GM18499 (cell line): ENCODE results near the gene SLC47A1.
"Not testable (repeated sequence)": the region's sequence is repeated elsewhere in the genome, so short reads cannot be mapped to it uniquely, and the experiment has no call there.

Experiments used
- ATAC-seq: cut with Tn5 transposase; IDR thresholded peaks from one replicate; pipeline ENCODE4 v1.9.1; 2021; ENCODE audit warnings: moderate number of reproducible peaks; ENCODE audit not compliant: insufficient read depth, unreplicated experiment

The SLC47A1 gene

GRCh38 chr17:19533718-19534561 lies at the start of gene SLC47A1:
TSS of gene SLC47A1 (plus strand) at chr17:19533854. CDS start at chr17:19533940, 86 bp downstream.
- ATAC-seq, result no peak

- no peak for ATAC-seq
Measured at GRCh38 chr17:19485800-19486340, 47.8 kb upstream of the SLC47A1 start.

GRCh38 chr17:19486351-19487023 lies 47.2 kb upstream of the SLC47A1 start:
- no peak for ATAC-seq

GRCh38 chr17:19487024-19487600 lies 46.5 kb upstream of the SLC47A1 start:
- no peak for ATAC-seq

- no peak for ATAC-seq
Measured at GRCh38 chr17:19492141-19492540, 41.5 kb upstream of the SLC47A1 start.

- ATAC-seq, result no peak
Measured at GRCh38 chr17:19494961-19495806, 38.5 kb upstream of the SLC47A1 start.

GRCh38 chr17:19495828-19496528 lies 37.7 kb upstream of the SLC47A1 start:
- no peak for ATAC-seq

- ATAC-seq, result no peak
Measured at GRCh38 chr17:19497624-19498023, 36.0 kb upstream of the SLC47A1 start.

- ATAC-seq, result no peak
Measured at GRCh38 chr17:19501219-19501618, 32.4 kb upstream of the SLC47A1 start.

- ATAC-seq, result no peak
Measured at GRCh38 chr17:19502517-19502916, 31.1 kb upstream of the SLC47A1 start.

- ATAC-seq, result not testable (repeated sequence)
Measured at GRCh38 chr17:19505561-19505960, 28.1 kb upstream of the SLC47A1 start.

- peak; percentile 60 for ATAC-seq
Measured at GRCh38 chr17:19507775-19508576, 25.7 kb upstream of the SLC47A1 start.

GRCh38 chr17:19508577-19508867 lies 25.1 kb upstream of the SLC47A1 start:
- no peak for ATAC-seq

- ATAC-seq, result not testable (repeated sequence)
Measured at GRCh38 chr17:19509281-19509852, 24.3 kb upstream of the SLC47A1 start.

- no peak for ATAC-seq
Measured at GRCh38 chr17:19510903-19511302, 22.8 kb upstream of the SLC47A1 start.

GRCh38 chr17:19513897-19514488 lies 19.7 kb upstream of the SLC47A1 start:
- ATAC-seq, result no peak

- ATAC-seq, result no peak
Measured at GRCh38 chr17:19517699-19518098, 16.0 kb upstream of the SLC47A1 start.
